Measurements from ENCODE around the gene ITGA11. TPM values are rescaled to one million over a fixed set of nuclear protein-coding genes. Genes with fewer than 3 reads are reported as not detected.

The ITGA11 gene
- total RNA-seq, 1 donor from 2014 or later, result 0.51 TPM

- no peak for DNase-seq (ENCODE audit: low read depth, low spot score)
- H3K9me3 Mint-ChIP-seq, result peaks cover 7% of the 10 kb centered on the region
- H3K4me1 Mint-ChIP-seq, result no peaks in the 10 kb centered on the region
- H3K27me3 Mint-ChIP-seq (ENCODE audit: low read depth), result no peaks in the 10 kb centered on the region
- H3K27ac Mint-ChIP-seq (ENCODE audit: unreplicated experiment), result no peak overlapping the region
- H3K36me3 Mint-ChIP-seq (ENCODE audit: low read depth), result no peaks in the 10 kb centered on the region
- no peak for TF ChIP-seq CTCF (conservative IDR thresholded peaks at IDR 0.05)
- H3K4me3 Mint-ChIP-seq, result no peak overlapping the region
Measured at GRCh38 chr15:68386587-68387288, 45.2 kb downstream of the ITGA11 start.

- Mint-ChIP-seq H3K4me1 (no peaks in the 10 kb centered on the region), H3K36me3 (ENCODE audit: low read depth) (no peaks in the 10 kb centered on the region), H3K27me3 (ENCODE audit: low read depth) (no peaks in the 10 kb centered on the region), H3K4me3 (no peak overlapping the region), H3K9me3 (peaks cover 7% of the 10 kb centered on the region), H3K27ac (ENCODE audit: unreplicated experiment) (no peak overlapping the region)
- no peak for TF ChIP-seq CTCF (conservative IDR thresholded peaks at IDR 0.05)
- no peak for DNase-seq (ENCODE audit: low read depth, low spot score)
Measured at GRCh38 chr15:68385671-68386586, 46.0 kb downstream of the ITGA11 start.

GRCh38 chr15:68385240-68385561, 46.8 kb downstream of the ITGA11 start:
- Mint-ChIP-seq H3K27ac (ENCODE audit: unreplicated experiment) (no peak overlapping the region), H3K36me3 (ENCODE audit: low read depth) (no peaks in the 10 kb centered on the region), H3K4me1 (no peaks in the 10 kb centered on the region), H3K27me3 (ENCODE audit: low read depth) (no peaks in the 10 kb centered on the region), H3K9me3 (peaks cover 7% of the 10 kb centered on the region), H3K4me3 (no peak overlapping the region)
- DNase-seq (ENCODE audit: low read depth, low spot score), result no peak
- no peak for TF ChIP-seq CTCF (conservative IDR thresholded peaks at IDR 0.05)

- Mint-ChIP-seq H3K27ac (ENCODE audit: unreplicated experiment) (no peak overlapping the region), H3K36me3 (ENCODE audit: low read depth) (no peaks in the 10 kb centered on the region), H3K4me1 (no peaks in the 10 kb centered on the region), H3K4me3 (no peak overlapping the region), H3K27me3 (ENCODE audit: low read depth) (no peaks in the 10 kb centered on the region), H3K9me3 (peaks cover 7% of the 10 kb centered on the region)
- DNase-seq (ENCODE audit: low read depth, low spot score), result no peak
- no peak for TF ChIP-seq CTCF (conservative IDR thresholded peaks at IDR 0.05)
Measured at GRCh38 chr15:68384451-68385239, 47.3 kb downstream of the ITGA11 start.
